Stimulated activated CD8-positive, alpha-beta memory T cell treated with anti-CD3 and anti-CD28 coated beads, Interleukin-15, amount 100 ng/mL, for 24 hours (primary cell): Measurements from ENCODE around the gene PM20D1.

Experiments
- DNase-seq: peaks from one replicate; pipeline ENCODE4 v3.0.0-alpha.2; 2020; ENCODE audit warnings: low read depth

The PM20D1 gene

DNA sequence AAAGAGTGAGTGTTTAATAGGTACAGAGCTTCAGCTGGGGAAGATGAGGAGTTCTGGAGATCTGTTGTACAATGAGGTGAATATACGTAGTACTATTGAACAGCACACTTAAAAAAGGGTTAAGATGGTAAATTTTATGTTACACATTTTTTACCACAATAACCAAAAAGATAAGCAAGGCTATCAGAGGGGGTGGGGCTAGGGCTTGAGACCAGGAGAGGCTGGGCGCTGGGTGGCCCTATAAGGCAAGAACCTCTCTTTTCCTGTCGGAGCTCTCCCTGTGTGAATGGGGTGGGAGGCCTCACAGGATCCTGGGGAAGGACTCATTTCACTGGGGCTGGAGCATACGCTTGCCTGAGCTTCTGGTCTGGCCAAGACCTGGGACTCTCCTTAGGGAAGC is 45.9 kb downstream of the PM20D1 start:
- DNase-seq: no peak

GRCh38 chr1:205802060-205802459 is 47.9 kb downstream of the PM20D1 start:
- no peak for DNase-seq

DNA sequence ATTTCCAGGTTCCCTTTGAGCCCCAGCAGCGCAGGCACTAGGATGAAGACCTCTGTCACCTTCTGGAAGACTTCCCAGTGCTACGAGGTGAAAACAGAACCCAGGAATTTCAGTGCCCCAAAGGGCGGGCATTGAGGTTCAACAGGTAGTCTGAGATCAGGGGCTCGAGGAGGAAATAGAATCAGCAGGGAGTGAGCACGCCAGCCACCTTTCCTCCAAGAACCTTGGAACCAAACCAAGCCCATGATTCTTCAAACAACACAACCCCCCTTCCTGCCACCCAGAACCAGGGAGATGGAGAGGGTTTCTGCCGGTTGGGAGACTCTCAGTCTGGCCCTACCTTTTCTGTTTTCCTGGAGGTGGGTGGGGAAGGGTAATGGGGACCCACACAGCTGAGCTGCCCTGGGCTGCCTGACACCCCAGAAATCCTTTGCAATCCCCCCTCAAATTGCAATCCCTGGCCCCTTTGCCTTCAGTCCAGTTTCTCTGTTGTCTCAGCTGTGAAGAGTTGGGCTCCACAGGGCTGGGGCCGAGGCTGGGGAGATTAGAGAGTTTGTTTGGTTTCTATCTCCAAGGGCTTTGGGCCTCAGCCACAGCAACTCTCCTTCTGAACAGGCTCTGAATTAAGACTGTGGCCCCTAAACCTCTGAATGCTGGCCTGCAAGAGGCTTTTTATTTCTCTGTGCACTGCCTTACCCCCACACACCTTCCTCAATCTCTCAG is 48.8 kb downstream of the PM20D1 start:
- no peak for DNase-seq

DNA sequence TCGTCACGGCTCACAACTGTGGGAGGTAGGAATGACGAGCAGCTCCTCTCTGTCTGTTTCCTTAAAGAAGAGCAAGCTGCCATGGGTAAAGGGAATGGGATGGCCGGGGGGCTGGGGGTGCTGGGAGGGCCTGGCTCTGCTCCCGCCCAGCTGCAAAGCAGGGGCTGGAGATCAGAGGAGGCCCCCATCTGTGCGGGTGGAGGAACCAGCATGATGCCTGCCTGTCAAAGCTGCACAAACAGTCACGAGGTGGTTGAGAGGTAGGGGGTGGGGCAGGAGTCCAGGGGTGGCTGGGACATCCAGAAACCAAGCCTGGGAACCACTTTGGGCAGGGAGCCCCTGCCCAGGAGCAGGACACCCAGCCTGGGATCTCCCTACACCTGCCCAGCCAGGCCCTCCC is 49.5 kb downstream of the PM20D1 start:
- no peak for DNase-seq

DNA sequence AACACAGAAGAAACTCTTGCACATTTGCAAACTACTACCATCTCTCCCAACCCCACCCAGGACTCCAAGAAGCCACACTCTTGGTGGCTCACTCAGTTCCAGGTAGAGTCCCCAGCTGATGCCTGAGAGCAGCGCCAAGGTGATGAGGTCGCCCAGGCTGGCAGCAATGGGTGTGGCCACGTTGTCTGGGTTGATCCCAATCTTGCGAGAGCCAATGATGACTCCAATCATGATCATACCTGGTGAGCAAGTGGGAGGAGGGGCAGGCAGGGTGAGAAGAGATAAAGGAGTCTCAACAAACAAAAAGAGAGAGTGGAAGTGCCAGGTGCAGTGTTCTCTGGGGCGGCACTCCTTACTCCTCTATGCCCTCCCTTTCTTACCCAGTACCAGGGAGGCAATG is 51.4 kb downstream of the PM20D1 start:
- DNase-seq: no peak

- DNase-seq: no peak
Measured at GRCh38 chr1:205797168-205797567, 52.8 kb downstream of the PM20D1 start.

DNA sequence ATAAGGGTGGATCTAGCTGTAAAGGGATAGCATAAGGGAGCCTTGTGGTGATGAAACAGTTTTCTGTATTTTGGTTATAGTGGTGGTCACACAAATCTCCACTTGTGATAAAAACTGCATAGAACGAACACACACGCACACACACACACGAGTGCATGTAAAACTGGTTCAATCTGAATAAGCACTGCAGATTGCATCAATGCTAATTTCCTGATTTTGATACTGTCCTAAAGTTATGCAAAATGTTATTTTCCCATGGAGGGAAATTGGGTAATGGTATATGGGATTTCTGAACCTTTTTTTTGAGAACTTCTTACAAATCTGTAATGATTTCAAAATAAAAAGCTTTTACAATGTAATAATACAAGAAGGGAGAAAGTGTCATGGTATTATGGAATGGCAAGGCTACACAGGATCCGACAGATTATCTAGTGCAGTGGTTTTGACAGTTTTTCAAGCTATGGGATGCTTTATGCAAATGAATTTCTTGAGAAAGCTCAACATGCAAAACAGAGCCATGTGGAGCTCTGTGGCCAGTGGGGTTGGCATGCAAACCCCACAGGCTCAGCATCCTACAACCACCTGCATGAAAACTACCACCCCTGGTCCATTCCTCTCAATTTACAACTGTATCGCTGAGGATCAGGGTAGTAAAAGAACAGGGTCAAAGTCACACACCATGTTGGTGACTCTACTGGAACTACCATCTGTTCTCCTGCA is 55.8 kb downstream of the PM20D1 start:
- no peak for DNase-seq

DNA sequence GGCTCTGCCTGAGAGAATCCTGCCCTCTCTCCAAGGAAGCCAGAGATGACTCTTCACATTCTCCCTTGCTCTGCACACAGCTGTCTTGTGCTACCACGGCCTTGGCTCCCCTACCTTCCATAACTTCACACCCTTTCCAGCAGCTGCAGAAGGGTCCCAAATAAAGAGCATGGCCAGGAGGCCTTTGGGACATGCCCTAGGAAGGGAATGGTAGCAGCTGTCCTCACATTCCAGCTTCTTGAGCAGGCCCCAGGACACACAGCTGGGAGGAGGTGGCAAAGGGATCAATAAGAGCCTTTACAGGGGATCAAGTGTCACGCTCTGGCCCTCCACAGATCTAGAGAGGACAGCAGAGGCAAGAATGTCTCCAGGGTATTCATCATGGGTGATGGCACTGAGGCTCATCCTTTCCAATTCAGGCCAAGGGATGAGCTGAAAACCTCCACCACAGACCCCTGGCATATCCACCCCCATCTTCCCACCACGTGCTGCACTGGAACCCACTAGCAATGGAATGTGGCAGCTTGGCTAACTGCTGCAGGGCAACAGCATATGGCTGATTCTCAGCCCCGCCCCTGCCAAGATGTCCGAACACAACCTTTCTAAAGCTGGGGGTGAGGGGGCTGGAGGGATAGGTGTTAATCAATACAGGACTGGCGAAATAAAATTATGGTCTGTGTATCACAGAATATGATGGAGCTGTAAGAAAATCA is 56.8 kb downstream of the PM20D1 start:
- no peak for DNase-seq

DNA sequence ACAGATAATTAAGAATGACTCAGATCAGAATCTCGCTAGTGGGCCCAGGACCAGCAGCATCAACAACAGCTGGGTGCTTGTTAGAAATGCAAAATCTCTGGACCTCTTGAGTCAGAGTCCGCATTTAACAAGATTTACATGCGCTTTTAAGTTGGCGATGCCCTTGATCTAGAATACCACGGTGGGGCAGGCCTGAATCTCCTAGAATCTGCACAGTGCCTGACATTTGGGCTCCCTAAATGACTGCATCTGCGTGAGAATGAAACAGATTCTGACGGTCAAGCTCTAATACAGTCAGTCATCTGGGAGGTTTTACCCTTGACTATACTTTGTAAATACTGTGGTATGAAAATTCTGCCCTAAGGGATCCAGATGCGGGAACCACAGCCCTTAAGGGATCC is 57.5 kb downstream of the PM20D1 start:
- no peak for DNase-seq

GRCh38 chr1:205791568-205792180 is 58.3 kb downstream of the PM20D1 start:
- DNase-seq: no peak

GRCh38 chr1:205787287-205787916 is 62.5 kb downstream of the PM20D1 start:
- DNase-seq: no peak

DNA sequence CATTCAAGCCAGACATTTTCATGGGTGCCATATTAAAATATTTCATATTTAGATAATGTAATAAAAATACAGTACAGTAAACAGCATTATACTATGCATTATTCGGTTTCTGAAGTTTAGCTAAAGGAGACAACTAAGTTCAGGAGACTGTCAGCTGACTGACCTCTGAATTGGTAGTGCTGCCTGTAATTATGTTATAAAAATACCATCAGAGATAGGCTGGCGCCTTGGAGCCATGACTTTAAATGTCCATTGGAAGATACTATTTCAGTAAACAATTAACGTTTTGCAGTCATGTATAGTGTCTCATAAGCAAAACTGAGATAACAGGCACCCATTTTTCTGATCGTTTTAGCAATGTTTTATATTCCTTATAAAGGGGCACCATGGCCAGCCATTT is 63.3 kb downstream of the PM20D1 start:
- no peak for DNase-seq

DNA sequence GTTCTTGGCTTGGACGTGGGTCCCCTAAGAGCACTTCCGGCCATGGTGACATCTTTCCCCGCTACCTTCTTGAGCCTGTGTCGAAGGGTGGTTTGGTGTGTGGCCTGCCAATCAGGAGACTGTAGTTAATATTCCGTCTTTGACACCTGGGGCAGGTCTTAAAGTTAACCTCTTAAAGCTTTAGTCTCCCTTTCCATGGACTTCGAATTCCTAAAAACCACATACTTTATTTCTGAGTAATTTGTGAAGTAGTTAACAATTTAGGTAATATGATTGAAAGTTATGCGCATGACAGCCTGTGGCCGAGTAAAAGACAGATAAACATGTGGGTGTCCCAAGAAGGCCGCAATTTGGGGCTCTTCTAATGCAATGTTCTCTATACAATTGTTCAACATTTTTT is 64.5 kb downstream of the PM20D1 start:
- no peak for DNase-seq

GRCh38 chr1:205783904-205784303 is 66.0 kb downstream of the PM20D1 start:
- no peak for DNase-seq

DNA sequence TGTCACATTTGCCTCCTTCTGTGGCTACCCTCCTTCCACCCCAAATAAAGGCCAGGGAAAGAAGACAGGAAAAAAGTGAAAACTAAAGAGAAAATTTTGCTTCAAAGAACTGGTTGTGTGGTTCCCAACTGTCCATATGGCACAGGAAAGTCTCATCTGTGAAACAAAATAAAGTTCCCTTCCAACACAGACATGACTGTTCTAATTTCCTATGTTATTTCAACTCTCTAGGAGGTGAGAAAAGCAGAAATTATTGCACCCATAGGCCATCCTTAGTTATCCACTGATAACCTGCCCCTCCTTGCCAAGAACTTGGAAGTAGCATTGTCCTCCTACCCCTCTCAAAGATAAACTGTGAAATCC is 66.5 kb downstream of the PM20D1 start:
- DNase-seq: no peak

GRCh38 chr1:205782627-205783432 is 67.1 kb downstream of the PM20D1 start:
- no peak for DNase-seq

DNA sequence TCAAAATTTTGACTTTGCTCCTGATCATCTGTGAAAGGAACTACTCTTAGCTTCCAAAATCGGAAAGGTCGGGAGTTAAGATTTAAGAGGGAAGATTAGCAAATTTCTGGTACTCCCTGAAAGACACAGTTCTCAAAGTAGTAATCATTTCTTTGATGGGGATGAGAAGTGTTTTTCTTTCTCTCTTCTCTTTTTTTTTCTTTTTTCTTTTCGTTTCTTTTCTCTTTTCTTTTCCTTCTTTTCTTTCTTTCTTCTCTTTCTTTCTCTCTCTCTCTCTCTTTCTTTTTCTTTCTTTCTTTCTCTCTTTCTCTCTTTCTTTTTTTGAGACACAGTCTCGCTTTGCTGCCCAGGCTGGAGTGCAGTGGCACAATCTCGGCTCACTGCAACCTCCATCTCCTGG is 69.6 kb downstream of the PM20D1 start:
- no peak for DNase-seq
